GM13976 (cell line): ENCODE results near the gene CEBPA.

Experiments used
- DNase-seq: peaks from one replicate; pipeline ENCODE4 v3.0.0; 2012; ENCODE audit warnings: low spot score
- CTCF ChIP-seq: IDR thresholded peaks from 2 replicates; pipeline ENCODE4 v1.5.1; 2012; ENCODE audit warnings: borderline replicate concordance, mild to moderate bottlenecking; ENCODE audit not compliant: insufficient read depth; ENCODE audit errors: extremely low read depth, missing control alignments, control extremely low read depth
- in situ Hi-C: fragments of 300-500 bp; cut with MboI; formaldehyde crosslinking; loops from one replicate; pipeline ENCODE4 v1.12.0; 2022; ENCODE audit warnings: low sequenced_read_pairs, mixed read lengths, inconsistent platforms; ENCODE audit not compliant: unreplicated experiment

The CEBPA gene

GRCh38 chr19:33259539-33259938, 42.8 kb downstream of the CEBPA start:
- TF ChIP-seq CTCF: no peak
- no peak for DNase-seq
- in situ Hi-C loops: no loop called here

- no peak for DNase-seq
- in situ Hi-C loops: no loop called here
- TF ChIP-seq CTCF: no peak
These were observed 44.5 kb downstream of the CEBPA start for GRCh38 chr19:33257828-33258227.

- no peak for TF ChIP-seq CTCF
- DNase-seq: no peak
- in situ Hi-C loops: no loop called here
These were observed 46.1 kb downstream of the CEBPA start for GRCh38 chr19:33256261-33256660.

GRCh38 chr19:33255781-33256180, 46.6 kb downstream of the CEBPA start:
- no peak for DNase-seq
- TF ChIP-seq CTCF: no peak
- in situ Hi-C loops: no loop called here

- TF ChIP-seq CTCF: no peak
- in situ Hi-C loops: no loop called here
- DNase-seq: no peak
These were observed 48.0 kb downstream of the CEBPA start for GRCh38 chr19:33254245-33254824.

- DNase-seq: no peak
- no peak for TF ChIP-seq CTCF
- in situ Hi-C loops: no loop called here
These were observed 49.4 kb downstream of the CEBPA start for GRCh38 chr19:33252971-33253370.
